Measurements from ENCODE around the gene HSPA1A. TPM values are rescaled to one million over a fixed set of nuclear protein-coding genes. Genes with fewer than 3 reads are reported as not detected.

HSPA1A gene
- total RNA-seq, 1 experiment from 2014 or later = 57.2 TPM

GRCh38 chr6:31827286-31828079, 12.1 kb downstream of the HSPA1A start, which contains the start of gene HSPA1B (continued):
- TF ChIP-seq JAZF1 (CRISPR knock-in tag; IDR thresholded peaks at IDR 0.05) (no peak), TEAD1 (CRISPR knock-in tag; IDR thresholded peaks at IDR 0.05) (peak; percentile 88), JUN (CRISPR knock-in tag; IDR thresholded peaks at IDR 0.05) (0 out of 2 replicates have a peak, but pooled peaks have one; percentile 33), GABPB1 (CRISPR knock-in tag; IDR thresholded peaks at IDR 0.05) (peak; percentile 46; the same call in 1 of the 2 replicates)

DNA sequence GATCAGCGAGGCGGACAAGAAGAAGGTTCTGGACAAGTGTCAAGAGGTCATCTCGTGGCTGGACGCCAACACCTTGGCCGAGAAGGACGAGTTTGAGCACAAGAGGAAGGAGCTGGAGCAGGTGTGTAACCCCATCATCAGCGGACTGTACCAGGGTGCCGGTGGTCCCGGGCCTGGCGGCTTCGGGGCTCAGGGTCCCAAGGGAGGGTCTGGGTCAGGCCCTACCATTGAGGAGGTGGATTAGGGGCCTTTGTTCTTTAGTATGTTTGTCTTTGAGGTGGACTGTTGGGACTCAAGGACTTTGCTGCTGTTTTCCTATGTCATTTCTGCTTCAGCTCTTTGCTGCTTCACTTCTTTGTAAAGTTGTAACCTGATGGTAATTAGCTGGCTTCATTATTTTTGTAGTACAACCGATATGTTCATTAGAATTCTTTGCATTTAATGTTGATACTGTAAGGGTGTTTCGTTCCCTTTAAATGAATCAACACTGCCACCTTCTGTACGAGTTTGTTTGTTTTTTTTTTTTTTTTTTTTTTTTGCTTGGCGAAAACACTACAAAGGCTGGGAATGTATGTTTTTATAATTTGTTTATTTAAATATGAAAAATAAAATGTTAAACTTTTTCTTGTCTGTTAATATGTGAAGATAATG, 14.4 kb downstream of the HSPA1A start:
- no peaks in the 10 kb centered on the region for H3K27me3 Mint-ChIP-seq (ENCODE audit: low read depth)
- ChIA-PET POLR2A (interaction anchor here (0.7 to 1.7 kb wide), 5 partner anchors 15 to 34 kb away, joined by 6 to 10 read pairs (median 7); partner anchors contain the start of genes HSPA1A, HSPA1L and LSM2), CTCF (interaction anchor here (0.7 to 2.9 kb wide), 17 partner anchors 14 to 1190 kb away, joined by 3 to 22 read pairs (median 9); partner anchors contain the start of genes CLIC1, DDAH2, HSPA1A and HSPA1L)

More for the DNA sequence above, 14.4 kb downstream of the HSPA1A start:
- Mint-ChIP-seq H3K36me3 (peaks cover under 1% of the 10 kb centered on the region), H3K4me1 (peaks cover 26% of the 10 kb centered on the region), H3K27ac (no peak overlapping the region; the same call in 1 of the 2 replicates), H3K9me3 (no peaks in the 10 kb centered on the region), H3K4me3 (peak overlapping the region; percentile 98)
- ATAC-seq (no peak), DNase-seq (ENCODE audit: low spot score) (no peak)
- TF ChIP-seq RORB (CRISPR knock-in tag; IDR thresholded peaks at IDR 0.05) = no peak
- no peak for TF ChIP-seq SMAD3 (CRISPR knock-in tag; IDR thresholded peaks at IDR 0.05; ENCODE audit: borderline replicate concordance)
- TF ChIP-seq, protein P1, sequence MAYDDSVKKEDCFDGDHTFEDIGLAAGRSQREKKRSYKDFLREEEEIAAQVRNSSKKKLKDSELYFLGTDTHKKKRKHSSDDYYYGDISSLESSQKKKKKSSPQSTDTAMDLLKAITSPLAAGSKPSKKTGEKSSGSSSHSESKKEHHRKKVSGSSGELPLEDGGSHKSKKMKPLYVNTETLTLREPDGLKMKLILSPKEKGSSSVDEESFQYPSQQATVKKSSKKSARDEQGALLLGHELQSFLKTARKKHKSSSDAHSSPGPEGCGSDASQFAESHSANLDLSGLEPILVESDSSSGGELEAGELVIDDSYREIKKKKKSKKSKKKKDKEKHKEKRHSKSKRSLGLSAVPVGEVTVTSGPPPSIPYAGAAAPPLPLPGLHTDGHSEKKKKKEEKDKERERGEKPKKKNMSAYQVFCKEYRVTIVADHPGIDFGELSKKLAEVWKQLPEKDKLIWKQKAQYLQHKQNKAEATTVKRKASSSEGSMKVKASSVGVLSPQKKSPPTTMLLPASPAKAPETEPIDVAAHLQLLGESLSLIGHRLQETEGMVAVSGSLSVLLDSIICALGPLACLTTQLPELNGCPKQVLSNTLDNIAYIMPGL (CRISPR knock-in tag; IDR thresholded peaks at IDR 0.05) = no peak
- TF ChIP-seq TEAD1 (CRISPR knock-in tag; IDR thresholded peaks at IDR 0.05) = no peak
- TF ChIP-seq USF1 (CRISPR knock-in tag; IDR thresholded peaks at IDR 0.05) = no peak
- TF ChIP-seq MXD4 (CRISPR knock-in tag; IDR thresholded peaks at IDR 0.05; ENCODE audit: borderline replicate concordance) = no peak
- TF ChIP-seq ARID4B (CRISPR knock-in tag; IDR thresholded peaks at IDR 0.05; ENCODE audit: borderline replicate concordance) = no peak

All from WTC11 (cell line).